NCI-H345 (cell line): ENCODE measurements around the gene DCST2.
"Not testable (repeated sequence)": the region's sequence is repeated elsewhere in the genome, so short reads cannot be mapped to it uniquely, and the experiment has no call there.

Source experiments
- DNase-seq: peaks from one replicate; lab custom pipeline; 2025; lab: John Stamatoyannopoulos, UW

DCST2 gene

GRCh38 chr1:154998818-154999570, 34.6 kb downstream of the DCST2 start:
- peak; percentile 85 for DNase-seq

GRCh38 chr1:154998201-154998780, 35.3 kb downstream of the DCST2 start:
- no peak for DNase-seq

GRCh38 chr1:154996966-154997701, 36.4 kb downstream of the DCST2 start:
- DNase-seq: no peak

- not testable (repeated sequence) for DNase-seq
Observed at GRCh38 chr1:154995301-154995983, 38.1 kb downstream of the DCST2 start.

GRCh38 chr1:154994591-154994990, 39.0 kb downstream of the DCST2 start:
- DNase-seq: no peak

DNA sequence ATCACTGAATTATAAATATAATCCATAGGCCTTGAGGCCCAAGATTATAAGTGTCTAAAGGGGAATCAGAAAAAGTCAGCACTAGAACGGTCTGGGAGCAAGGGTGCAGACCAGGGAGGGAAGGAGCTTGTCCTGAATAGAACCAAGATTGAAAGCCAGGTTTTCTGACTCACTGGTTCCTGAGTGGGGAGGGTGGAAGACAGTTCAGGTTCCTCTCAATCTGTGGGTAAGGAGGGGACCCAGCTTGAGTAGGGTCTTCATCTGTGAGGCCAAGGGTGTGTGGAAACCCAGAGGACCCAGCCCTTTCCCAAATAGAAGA, 39.4 kb downstream of the DCST2 start:
- no peak for DNase-seq

GRCh38 chr1:154993572-154994268, 39.9 kb downstream of the DCST2 start, which contains the start of gene LENEP:
Gene LENEP (plus strand): TSS chr1:154993586. CDS start chr1:154993608, 22 bp downstream.
- DNase-seq: no peak

DNA sequence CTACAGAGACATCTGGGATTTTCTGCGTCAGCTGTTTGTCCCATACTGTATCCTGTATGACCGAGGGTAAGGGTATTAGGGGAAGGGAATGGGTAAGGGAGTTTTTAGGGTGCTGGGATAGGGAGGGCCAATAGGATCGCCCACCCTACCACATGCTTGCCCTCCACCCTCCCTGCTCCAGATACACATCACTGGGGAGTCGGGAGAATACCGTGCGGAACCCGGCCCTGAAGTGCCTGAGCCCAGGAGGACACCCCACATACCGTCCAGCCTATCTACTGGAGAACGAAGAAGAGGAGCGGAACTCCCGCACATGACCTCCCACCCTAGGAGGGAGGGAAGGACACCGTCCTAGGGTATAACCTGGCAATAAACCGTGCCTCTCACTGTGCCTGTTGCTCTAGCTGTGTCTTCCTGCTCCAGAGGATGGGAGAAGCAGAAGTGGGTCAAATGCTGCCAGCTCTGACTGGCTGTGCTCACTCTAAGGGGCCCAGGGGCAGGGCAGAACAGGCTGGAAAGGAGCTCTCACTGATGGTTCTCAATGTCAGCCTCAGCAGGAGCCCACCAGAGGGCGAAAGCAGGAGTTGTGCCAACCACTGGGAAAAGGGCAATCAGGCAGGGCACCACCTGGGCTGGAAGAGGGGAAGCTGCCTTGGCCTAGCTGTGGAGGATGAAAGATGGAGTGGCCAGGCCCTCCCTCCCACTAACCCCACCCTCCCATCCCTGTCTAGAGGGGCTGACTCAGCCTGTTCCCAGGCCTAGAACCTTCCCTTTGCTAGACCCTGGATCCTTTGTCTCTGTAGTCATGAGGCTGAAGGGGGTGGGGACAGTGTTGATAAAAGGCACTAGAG, 40.6 kb downstream of the DCST2 start:
- DNase-seq: peak; percentile 41

- no peak for DNase-seq
Observed at GRCh38 chr1:154990276-154990675, 43.3 kb downstream of the DCST2 start.

DNA sequence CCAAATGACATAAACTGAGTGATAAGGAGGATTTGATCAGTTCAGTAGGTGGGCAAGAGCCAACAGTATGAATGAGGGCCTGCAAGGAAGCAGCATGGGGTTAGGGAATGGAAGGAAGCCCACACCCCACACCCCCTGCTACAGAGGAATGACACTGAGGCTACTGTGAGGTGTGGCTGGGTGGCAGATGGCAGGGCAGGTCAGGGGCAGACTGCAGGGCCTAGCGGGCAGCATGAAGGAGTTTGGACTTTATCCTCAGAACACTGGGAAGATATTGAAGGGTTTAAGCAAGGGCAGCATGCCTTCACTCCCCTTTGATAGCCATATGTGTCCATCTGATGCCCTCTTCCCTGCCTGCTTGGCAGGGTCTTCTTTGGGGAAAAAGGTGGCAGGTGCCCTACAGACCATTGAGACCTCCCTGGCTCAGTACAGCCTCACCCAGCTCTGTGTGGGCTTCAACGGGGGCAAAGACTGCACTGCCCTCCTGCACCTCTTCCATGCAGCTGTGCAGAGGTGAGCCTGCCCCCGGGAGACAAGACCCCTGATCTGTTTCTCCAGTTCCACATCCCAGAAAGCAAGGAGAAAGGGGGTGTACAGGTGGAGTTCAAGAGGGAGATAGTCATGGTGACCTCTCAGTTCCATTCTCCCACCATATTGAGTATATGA, 44.3 kb downstream of the DCST2 start:
- DNase-seq: no peak

- no peak for DNase-seq
Observed at GRCh38 chr1:154988058-154988954, 45.3 kb downstream of the DCST2 start.

DNA sequence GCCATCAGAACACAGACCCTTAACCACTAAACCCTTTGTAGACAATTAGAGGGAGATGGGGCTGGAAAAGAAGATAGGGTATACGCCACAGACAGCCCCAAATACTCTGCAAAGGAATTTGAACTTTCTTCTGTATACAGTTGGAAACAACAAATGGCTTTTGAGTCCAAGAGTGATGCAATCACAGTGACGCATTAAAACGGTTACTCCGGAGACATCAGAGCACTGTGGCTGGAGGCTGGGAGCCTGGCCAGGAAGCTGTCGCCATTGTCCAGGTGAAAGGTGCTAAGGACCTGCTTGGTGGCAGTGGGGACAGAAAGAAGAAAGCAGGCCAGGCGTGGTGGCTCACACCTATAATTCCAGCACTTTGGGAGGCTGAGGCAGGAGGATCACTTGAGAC, 46.3 kb downstream of the DCST2 start:
- DNase-seq: no peak

DNA sequence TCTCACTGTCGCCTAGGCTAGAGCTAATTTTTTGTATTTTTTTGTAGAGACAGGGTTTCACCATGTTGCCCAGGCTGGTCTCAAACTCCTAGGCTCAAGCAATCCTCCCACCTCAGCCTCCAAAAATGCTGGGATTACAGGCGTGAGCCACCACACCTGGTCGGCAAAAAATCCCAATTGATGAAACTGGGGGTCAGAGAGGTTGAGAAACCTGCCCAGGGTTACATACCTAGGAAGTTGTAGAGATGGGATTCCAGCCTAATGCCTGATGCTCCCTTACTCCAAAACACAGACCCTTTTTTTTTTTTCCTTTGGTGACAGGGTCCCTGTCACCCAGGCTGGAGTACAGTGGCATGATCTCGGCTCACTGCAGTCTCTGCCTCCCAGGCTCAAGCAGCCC, 46.8 kb downstream of the DCST2 start:
- not testable (repeated sequence) for DNase-seq

- DNase-seq: no peak
Observed at GRCh38 chr1:154983776-154984466, 49.7 kb downstream of the DCST2 start.

- peak; percentile 100 for DNase-seq
Observed at GRCh38 chr1:154982897-154983648, 50.5 kb downstream of the DCST2 start, which contains the start of gene FLAD1. Gene FLAD1 (plus strand): TSS chr1:154983344. CDS start chr1:154983695, 351 bp downstream.

DNA sequence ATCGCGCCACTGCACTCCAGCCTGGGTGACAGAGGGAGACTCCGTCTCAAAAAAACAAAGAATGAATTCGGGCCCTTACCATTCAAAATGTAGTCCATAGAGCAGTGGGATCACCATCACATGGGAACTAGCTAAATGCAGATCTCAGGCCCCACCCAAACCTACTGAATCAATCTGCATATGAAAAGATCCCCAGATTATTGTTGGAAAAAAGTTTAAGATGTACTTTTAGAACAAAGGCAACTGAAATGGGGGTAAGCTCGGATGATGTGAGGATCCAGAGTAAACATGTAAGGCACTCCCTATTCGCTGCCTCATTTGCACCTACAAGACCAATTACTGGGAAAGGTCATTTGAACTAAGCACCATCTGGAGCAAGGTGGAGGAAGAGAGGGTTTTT, 51.2 kb downstream of the DCST2 start:
- DNase-seq: no peak

DNA sequence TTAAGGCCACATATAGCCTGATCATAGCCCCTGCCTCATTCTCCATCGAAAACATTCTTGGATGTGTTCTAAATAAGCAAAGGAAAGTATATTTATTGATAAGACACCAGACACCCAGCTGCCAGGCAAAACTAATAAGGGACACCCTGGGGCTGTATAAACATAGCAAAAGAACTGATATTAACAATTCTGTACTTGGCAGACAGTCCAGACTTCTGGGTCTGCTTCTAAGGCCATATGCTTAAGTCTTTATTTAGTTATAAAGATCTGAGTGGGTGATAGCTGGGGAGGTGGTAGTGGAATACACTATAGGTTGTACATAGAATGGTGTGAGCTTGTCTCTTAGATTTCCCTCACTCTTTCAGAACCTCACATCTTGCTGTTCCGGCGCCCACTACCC, 55.2 kb downstream of the DCST2 start:
- no peak for DNase-seq

- not testable (repeated sequence) for DNase-seq
Observed at GRCh38 chr1:154977762-154978161, 55.8 kb downstream of the DCST2 start.
